ENCODE measurements around the gene NOL7.

DNA sequence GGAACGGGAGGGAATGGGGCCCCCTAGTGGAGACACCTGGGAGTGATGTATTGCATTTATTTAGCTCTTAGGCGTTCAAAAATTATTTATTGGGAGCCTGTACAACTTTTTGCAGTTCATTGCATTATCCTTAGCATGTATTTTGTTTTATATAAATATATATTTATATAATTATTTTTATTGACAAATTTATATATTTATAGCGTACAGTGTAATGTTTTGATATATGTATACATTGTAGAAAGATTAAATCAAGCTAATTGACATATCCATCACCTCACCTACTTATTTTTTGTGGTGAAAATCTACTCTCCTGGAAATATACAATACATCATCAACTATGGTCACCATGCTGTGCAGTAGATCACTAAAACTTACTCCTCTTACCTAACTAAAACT, 39.8 kb upstream of the NOL7 start:
- TF ChIP-seq, protein P1, sequence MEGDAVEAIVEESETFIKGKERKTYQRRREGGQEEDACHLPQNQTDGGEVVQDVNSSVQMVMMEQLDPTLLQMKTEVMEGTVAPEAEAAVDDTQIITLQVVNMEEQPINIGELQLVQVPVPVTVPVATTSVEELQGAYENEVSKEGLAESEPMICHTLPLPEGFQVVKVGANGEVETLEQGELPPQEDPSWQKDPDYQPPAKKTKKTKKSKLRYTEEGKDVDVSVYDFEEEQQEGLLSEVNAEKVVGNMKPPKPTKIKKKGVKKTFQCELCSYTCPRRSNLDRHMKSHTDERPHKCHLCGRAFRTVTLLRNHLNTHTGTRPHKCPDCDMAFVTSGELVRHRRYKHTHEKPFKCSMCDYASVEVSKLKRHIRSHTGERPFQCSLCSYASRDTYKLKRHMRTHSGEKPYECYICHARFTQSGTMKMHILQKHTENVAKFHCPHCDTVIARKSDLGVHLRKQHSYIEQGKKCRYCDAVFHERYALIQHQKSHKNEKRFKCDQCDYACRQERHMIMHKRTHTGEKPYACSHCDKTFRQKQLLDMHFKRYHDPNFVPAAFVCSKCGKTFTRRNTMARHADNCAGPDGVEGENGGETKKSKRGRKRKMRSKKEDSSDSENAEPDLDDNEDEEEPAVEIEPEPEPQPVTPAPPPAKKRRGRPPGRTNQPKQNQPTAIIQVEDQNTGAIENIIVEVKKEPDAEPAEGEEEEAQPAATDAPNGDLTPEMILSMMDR (conservative IDR thresholded peaks at IDR 0.05; ENCODE audit: low read depth in 2 of 2), result peak; percentile 79 to 81
- TF ChIP-seq CREB1 (CRISPR knock-in tag; IDR thresholded peaks at IDR 0.05; ENCODE audit: low read depth) (peak; percentile 42; the same call in 1 of the 2 replicates), POLR2AphosphoS5 (IDR thresholded peaks at IDR 0.05; ENCODE audit: low read depth) (no peak), EZH2 (IDR thresholded peaks at IDR 0.05; ENCODE audit: low read depth, unreplicated experiment) (no peak), JUNB (IDR thresholded peaks at IDR 0.05; ENCODE audit: unreplicated experiment) (no peak), NANOG (IDR thresholded peaks at IDR 0.05; ENCODE audit: borderline replicate concordance) (no peak), EZH2phosphoT487 (IDR thresholded peaks at IDR 0.05; ENCODE audit: unreplicated experiment) (no peak), STAT1 (IDR thresholded peaks at IDR 0.05; ENCODE audit: unreplicated experiment) (no peak), ZNF114 (CRISPR knock-in tag; IDR thresholded peaks at IDR 0.05) (no peak)
- TF ChIP-seq, protein P2, sequence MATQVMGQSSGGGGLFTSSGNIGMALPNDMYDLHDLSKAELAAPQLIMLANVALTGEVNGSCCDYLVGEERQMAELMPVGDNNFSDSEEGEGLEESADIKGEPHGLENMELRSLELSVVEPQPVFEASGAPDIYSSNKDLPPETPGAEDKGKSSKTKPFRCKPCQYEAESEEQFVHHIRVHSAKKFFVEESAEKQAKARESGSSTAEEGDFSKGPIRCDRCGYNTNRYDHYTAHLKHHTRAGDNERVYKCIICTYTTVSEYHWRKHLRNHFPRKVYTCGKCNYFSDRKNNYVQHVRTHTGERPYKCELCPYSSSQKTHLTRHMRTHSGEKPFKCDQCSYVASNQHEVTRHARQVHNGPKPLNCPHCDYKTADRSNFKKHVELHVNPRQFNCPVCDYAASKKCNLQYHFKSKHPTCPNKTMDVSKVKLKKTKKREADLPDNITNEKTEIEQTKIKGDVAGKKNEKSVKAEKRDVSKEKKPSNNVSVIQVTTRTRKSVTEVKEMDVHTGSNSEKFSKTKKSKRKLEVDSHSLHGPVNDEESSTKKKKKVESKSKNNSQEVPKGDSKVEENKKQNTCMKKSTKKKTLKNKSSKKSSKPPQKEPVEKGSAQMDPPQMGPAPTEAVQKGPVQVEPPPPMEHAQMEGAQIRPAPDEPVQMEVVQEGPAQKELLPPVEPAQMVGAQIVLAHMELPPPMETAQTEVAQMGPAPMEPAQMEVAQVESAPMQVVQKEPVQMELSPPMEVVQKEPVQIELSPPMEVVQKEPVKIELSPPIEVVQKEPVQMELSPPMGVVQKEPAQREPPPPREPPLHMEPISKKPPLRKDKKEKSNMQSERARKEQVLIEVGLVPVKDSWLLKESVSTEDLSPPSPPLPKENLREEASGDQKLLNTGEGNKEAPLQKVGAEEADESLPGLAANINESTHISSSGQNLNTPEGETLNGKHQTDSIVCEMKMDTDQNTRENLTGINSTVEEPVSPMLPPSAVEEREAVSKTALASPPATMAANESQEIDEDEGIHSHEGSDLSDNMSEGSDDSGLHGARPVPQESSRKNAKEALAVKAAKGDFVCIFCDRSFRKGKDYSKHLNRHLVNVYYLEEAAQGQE (IDR thresholded peaks at IDR 0.05; ENCODE audit: unreplicated experiment), result no peak
- TF ChIP-seq, protein P3, sequence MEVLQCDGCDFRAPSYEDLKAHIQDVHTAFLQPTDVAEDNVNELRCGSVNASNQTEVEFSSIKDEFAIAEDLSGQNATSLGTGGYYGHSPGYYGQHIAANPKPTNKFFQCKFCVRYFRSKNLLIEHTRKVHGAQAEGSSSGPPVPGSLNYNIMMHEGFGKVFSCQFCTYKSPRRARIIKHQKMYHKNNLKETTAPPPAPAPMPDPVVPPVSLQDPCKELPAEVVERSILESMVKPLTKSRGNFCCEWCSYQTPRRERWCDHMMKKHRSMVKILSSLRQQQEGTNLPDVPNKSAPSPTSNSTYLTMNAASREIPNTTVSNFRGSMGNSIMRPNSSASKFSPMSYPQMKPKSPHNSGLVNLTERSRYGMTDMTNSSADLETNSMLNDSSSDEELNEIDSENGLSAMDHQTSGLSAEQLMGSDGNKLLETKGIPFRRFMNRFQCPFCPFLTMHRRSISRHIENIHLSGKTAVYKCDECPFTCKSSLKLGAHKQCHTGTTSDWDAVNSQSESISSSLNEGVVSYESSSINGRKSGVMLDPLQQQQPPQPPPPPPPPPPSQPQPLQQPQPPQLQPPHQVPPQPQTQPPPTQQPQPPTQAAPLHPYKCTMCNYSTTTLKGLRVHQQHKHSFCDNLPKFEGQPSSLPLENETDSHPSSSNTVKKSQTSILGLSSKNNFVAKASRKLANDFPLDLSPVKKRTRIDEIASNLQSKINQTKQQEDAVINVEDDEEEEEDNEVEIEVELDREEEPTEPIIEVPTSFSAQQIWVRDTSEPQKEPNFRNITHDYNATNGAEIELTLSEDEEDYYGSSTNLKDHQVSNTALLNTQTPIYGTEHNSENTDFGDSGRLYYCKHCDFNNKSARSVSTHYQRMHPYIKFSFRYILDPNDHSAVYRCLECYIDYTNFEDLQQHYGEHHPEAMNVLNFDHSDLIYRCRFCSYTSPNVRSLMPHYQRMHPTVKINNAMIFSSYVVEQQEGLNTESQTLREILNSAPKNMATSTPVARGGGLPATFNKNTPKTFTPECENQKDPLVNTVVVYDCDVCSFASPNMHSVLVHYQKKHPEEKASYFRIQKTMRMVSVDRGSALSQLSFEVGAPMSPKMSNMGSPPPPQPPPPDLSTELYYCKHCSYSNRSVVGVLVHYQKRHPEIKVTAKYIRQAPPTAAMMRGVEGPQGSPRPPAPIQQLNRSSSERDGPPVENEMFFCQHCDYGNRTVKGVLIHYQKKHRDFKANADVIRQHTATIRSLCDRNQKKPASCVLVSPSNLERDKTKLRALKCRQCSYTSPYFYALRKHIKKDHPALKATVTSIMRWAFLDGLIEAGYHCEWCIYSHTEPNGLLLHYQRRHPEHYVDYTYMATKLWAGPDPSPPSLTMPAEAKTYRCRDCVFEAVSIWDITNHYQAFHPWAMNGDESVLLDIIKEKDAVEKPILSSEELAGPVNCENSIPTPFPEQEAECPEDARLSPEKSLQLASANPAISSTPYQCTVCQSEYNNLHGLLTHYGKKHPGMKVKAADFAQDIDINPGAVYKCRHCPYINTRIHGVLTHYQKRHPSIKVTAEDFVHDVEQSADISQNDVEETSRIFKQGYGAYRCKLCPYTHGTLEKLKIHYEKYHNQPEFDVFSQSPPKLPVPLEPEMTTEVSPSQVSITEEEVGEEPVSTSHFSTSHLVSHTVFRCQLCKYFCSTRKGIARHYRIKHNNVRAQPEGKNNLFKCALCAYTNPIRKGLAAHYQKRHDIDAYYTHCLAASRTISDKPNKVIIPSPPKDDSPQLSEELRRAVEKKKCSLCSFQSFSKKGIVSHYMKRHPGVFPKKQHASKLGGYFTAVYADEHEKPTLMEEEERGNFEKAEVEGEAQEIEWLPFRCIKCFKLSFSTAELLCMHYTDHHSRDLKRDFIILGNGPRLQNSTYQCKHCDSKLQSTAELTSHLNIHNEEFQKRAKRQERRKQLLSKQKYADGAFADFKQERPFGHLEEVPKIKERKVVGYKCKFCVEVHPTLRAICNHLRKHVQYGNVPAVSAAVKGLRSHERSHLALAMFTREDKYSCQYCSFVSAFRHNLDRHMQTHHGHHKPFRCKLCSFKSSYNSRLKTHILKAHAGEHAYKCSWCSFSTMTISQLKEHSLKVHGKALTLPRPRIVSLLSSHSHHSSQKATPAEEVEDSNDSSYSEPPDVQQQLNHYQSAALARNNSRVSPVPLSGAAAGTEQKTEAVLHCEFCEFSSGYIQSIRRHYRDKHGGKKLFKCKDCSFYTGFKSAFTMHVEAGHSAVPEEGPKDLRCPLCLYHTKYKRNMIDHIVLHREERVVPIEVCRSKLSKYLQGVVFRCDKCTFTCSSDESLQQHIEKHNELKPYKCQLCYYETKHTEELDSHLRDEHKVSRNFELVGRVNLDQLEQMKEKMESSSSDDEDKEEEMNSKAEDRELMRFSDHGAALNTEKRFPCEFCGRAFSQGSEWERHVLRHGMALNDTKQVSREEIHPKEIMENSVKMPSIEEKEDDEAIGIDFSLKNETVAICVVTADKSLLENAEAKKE (CRISPR knock-in tag; IDR thresholded peaks at IDR 0.05), result no peak
